NB4 (cell line): ENCODE results near the gene F7.

ENCODE experiments used
- DNase-seq: peaks from one replicate; pipeline ENCODE4 v3.0.0; 2010; ENCODE audit warnings: low read depth
- H3K4me3 ChIP-seq: one replicate; pipeline ENCODE4 v1.5.1; 2011; ENCODE audit warnings: mild to moderate bottlenecking, low read depth, low read length, moderate library complexity
- CTCF ChIP-seq: IDR thresholded peaks from one replicate; pipeline ENCODE4 v1.5.1; 2012; ENCODE audit warnings: low read depth, low read length
- MAX ChIP-seq: IDR thresholded peaks from 2 replicates; pipeline ENCODE4 v1.6.1; 2011; ENCODE audit warnings: low read depth, low read length
- MYC ChIP-seq: IDR thresholded peaks from 2 replicates; pipeline ENCODE4 v1.6.1; 2011; ENCODE audit warnings: low read depth, low read length
- POLR2A ChIP-seq: IDR thresholded peaks from 2 replicates; pipeline ENCODE4 v1.6.1; 2011; ENCODE audit warnings: mild to moderate bottlenecking; ENCODE audit not compliant: insufficient read length; ENCODE audit errors: extremely low read depth

The F7 gene

GRCh38 chr13:113121183-113121927 is 15.8 kb downstream of the F7 start:
- H3K4me3 ChIP-seq = no peak overlapping the region
- no peak for DNase-seq
- TF ChIP-seq POLR2A (no peak), MAX (no peak), MYC (no peak), CTCF (no peak)

- DNase-seq = no peak
- no peak for TF ChIP-seq MYC
- no peak for TF ChIP-seq POLR2A
- no peak for TF ChIP-seq CTCF
- no peak for TF ChIP-seq MAX
- no peak overlapping the region for H3K4me3 ChIP-seq
These were observed 16.4 kb downstream of the F7 start for GRCh38 chr13:113121928-113122471.

- H3K4me3 ChIP-seq = no peak within 1 kb of the TSS
- no peak for DNase-seq
- TF ChIP-seq CTCF (no peak), MYC (no peak), POLR2A (no peak), MAX (no peak)
These were observed 17.1 kb downstream of the F7 start, which contains the start of gene F10 for GRCh38 chr13:113122550-113123225. Gene F10 (plus strand): TSS chr13:113122799. CDS start chr13:113122856, 57 bp downstream.

- TF ChIP-seq CTCF (peak; percentile 44), MYC (no peak), POLR2A (no peak), MAX (no peak)
These were observed 17.9 kb downstream of the F7 start for GRCh38 chr13:113123226-113124201.

GRCh38 chr13:113124211-113124970 is 18.8 kb downstream of the F7 start:
- no peak for TF ChIP-seq CTCF
- TF ChIP-seq MAX = no peak
- TF ChIP-seq MYC = no peak
- TF ChIP-seq POLR2A = no peak
- no peak overlapping the region for H3K4me3 ChIP-seq
- DNase-seq = no peak

More at GRCh38 chr13:113123226-113124201, 17.9 kb downstream of the F7 start:
- H3K4me3 ChIP-seq = no peak overlapping the region
- DNase-seq = peak; percentile 34
